Dermis blood vessel endothelial cell (primary cell): ENCODE data around the gene KRTAP9-6. TPM values are rescaled to one million over a fixed set of nuclear protein-coding genes. Genes with fewer than 3 reads are reported as not detected.
"Not testable (repeated sequence)": the region's sequence is repeated elsewhere in the genome, so short reads cannot be mapped to it uniquely, and the experiment has no call there.

Experiments
- DNase-seq: peaks from one replicate; pipeline ENCODE4 v3.0.0; 2010
- total RNA-seq: library from RNA; depleted of rRNA; stranded (reverse); fragments of >200 nt; gene quantifications from 2 replicates; pipeline ENCODE4 v1.2.3, GENCODE V29; 2014

The KRTAP9-6 gene
- not detected in 2 replicates for total RNA-seq

GRCh38 chr17:41265078-41265477 lies at the start of gene KRTAP9-6:
Gene KRTAP9-6 (plus strand): TSS chr17:41265378. CDS start chr17:41265378, 0 bp downstream.
- DNase-seq, result no peak

- no peak for DNase-seq
Observed at GRCh38 chr17:41215681-41216080, 49.5 kb upstream of the KRTAP9-6 start.

- no peak for DNase-seq
Observed at GRCh38 chr17:41223821-41224220, 41.4 kb upstream of the KRTAP9-6 start.

GRCh38 chr17:41226051-41226450 lies 39.1 kb upstream of the KRTAP9-6 start:
- DNase-seq, result no peak

- not testable (repeated sequence) for DNase-seq
Observed at GRCh38 chr17:41226598-41227095, 38.5 kb upstream of the KRTAP9-6 start, which contains the start of gene KRTAP9-2. Gene KRTAP9-2 (plus strand): TSS chr17:41226648. CDS start chr17:41226655, 7 bp downstream.

- no peak for DNase-seq
Observed at GRCh38 chr17:41230094-41230493, 35.1 kb upstream of the KRTAP9-6 start.

GRCh38 chr17:41231731-41232130 lies 33.4 kb upstream of the KRTAP9-6 start:
- DNase-seq, result no peak

GRCh38 chr17:41232399-41233105 lies 32.6 kb upstream of the KRTAP9-6 start, which contains the start of gene KRTAP9-3:
Gene KRTAP9-3 (plus strand): TSS chr17:41232449. CDS start chr17:41232502, 53 bp downstream.
- not testable (repeated sequence) for DNase-seq

GRCh38 chr17:41237116-41237515 lies 28.1 kb upstream of the KRTAP9-6 start:
- not testable (repeated sequence) for DNase-seq

GRCh38 chr17:41237949-41238437 lies 27.2 kb upstream of the KRTAP9-6 start, which contains the start of gene KRTAP9-8:
Gene KRTAP9-8 (plus strand): TSS chr17:41237999. CDS start chr17:41238052, 53 bp downstream.
- not testable (repeated sequence) for DNase-seq

GRCh38 chr17:41246995-41247787 lies 18.0 kb upstream of the KRTAP9-6 start:
- DNase-seq, result not testable (repeated sequence)

- not testable (repeated sequence) for DNase-seq
Observed at GRCh38 chr17:41249637-41250240, 15.4 kb upstream of the KRTAP9-6 start, which contains the start of gene KRTAP9-4. Gene KRTAP9-4 (plus strand): TSS chr17:41249687. CDS start chr17:41249721, 34 bp downstream.

- DNase-seq, result no peak
Observed at GRCh38 chr17:41251261-41251660, 13.9 kb upstream of the KRTAP9-6 start.

GRCh38 chr17:41254861-41255260 lies 10.3 kb upstream of the KRTAP9-6 start:
- no peak for DNase-seq

- DNase-seq, result not testable (repeated sequence)
Observed at GRCh38 chr17:41255381-41256290, 9.5 kb upstream of the KRTAP9-6 start, which contains the start of gene KRTAP9-9. Gene KRTAP9-9 (plus strand): TSS chr17:41255384.

GRCh38 chr17:41256291-41256685 lies 8.9 kb upstream of the KRTAP9-6 start:
- no peak for DNase-seq

- no peak for DNase-seq
Observed at GRCh38 chr17:41258406-41258805, 6.8 kb upstream of the KRTAP9-6 start.

- no peak for DNase-seq
Observed at GRCh38 chr17:41263212-41263611, 2.0 kb upstream of the KRTAP9-6 start.

GRCh38 chr17:41264599-41264998 lies 579 bp upstream of the KRTAP9-6 start:
- no peak for DNase-seq

GRCh38 chr17:41267711-41268110 lies 2.5 kb downstream of the KRTAP9-6 start:
- DNase-seq, result no peak

GRCh38 chr17:41271323-41271722 lies 6.1 kb downstream of the KRTAP9-6 start:
- DNase-seq, result not testable (repeated sequence)
